Measurements from ENCODE around the gene PITHD1. TPM values are rescaled to one million over a fixed set of nuclear protein-coding genes. Genes with fewer than 3 reads are reported as not detected.

The PITHD1 gene
- total and polyA plus RNA-seq, 2 experiments from 2014 or later = 48.1 to 99.6 TPM

GRCh38 chr1:23807453-23807852, 29.2 kb downstream of the PITHD1 start:
- no peak for TF ChIP-seq CTCF (IDR thresholded peaks at IDR 0.05; ENCODE audit: low read depth, low read length)
- peaks cover 3% of the 10 kb centered on the region for H3K36me3 ChIP-seq
- H3K4me1 ChIP-seq (ENCODE audit: low read depth) = no peaks in the 10 kb centered on the region
- no peak for DNase-seq (ENCODE audit: low read depth in 1 of 2, low spot score in 1 of 2)
- H3K9me3 ChIP-seq (ENCODE audit: low read depth) = no peaks in the 10 kb centered on the region
- H3K27ac ChIP-seq = no peak overlapping the region
- no peak overlapping the region for H3K4me3 ChIP-seq
- no peaks in the 10 kb centered on the region for H3K27me3 ChIP-seq

GRCh38 chr1:23809751-23810171, 31.5 kb downstream of the PITHD1 start:
- peak; percentile 82 for TF ChIP-seq CTCF (IDR thresholded peaks at IDR 0.05; ENCODE audit: low read depth, low read length)
- peaks cover 14% of the 10 kb centered on the region for H3K36me3 ChIP-seq
- peak; percentile 74 to 76 for DNase-seq (ENCODE audit: low read depth in 1 of 2, low spot score in 1 of 2)

GRCh38 chr1:23810818-23811540, 32.8 kb downstream of the PITHD1 start:
- peaks cover 17% of the 10 kb centered on the region for H3K36me3 ChIP-seq
- no peaks in the 10 kb centered on the region for H3K27me3 ChIP-seq
- no peak overlapping the region for H3K4me3 ChIP-seq
- H3K4me1 ChIP-seq (ENCODE audit: low read depth) = no peaks in the 10 kb centered on the region
- no peak overlapping the region for H3K27ac ChIP-seq
- peak; percentile 41 for DNase-seq (ENCODE audit: low read depth in 1 of 2, low spot score in 1 of 2)
- no peaks in the 10 kb centered on the region for H3K9me3 ChIP-seq (ENCODE audit: low read depth)
- peak; percentile 54 for TF ChIP-seq CTCF (IDR thresholded peaks at IDR 0.05; ENCODE audit: low read depth, low read length)

More at GRCh38 chr1:23809751-23810171, 31.5 kb downstream of the PITHD1 start:
- Histone ChIP-seq H3K4me1 (ENCODE audit: low read depth) (no peaks in the 10 kb centered on the region), H3K4me3 (no peak overlapping the region), H3K27me3 (no peaks in the 10 kb centered on the region), H3K9me3 (ENCODE audit: low read depth) (no peaks in the 10 kb centered on the region), H3K27ac (no peak overlapping the region)

- Histone ChIP-seq H3K27me3 (no peaks in the 10 kb centered on the region), H3K4me1 (ENCODE audit: low read depth) (no peaks in the 10 kb centered on the region), H3K27ac (no peak overlapping the region), H3K4me3 (no peak overlapping the region), H3K9me3 (ENCODE audit: low read depth) (no peaks in the 10 kb centered on the region), H3K36me3 (peaks cover 32% of the 10 kb centered on the region)
- no peak for TF ChIP-seq CTCF (IDR thresholded peaks at IDR 0.05; ENCODE audit: low read depth, low read length)
- no peak for DNase-seq (ENCODE audit: low read depth in 1 of 2, low spot score in 1 of 2)
Measured at GRCh38 chr1:23814016-23814415, 35.8 kb downstream of the PITHD1 start.

- Histone ChIP-seq H3K9me3 (ENCODE audit: low read depth) (no peaks in the 10 kb centered on the region), H3K4me3 (no peak overlapping the region), H3K27me3 (no peaks in the 10 kb centered on the region), H3K4me1 (ENCODE audit: low read depth) (no peaks in the 10 kb centered on the region), H3K27ac (no peak overlapping the region), H3K36me3 (peaks cover 35% of the 10 kb centered on the region)
- DNase-seq (ENCODE audit: low read depth in 1 of 2, low spot score in 1 of 2) = no peak
- no peak for TF ChIP-seq CTCF (IDR thresholded peaks at IDR 0.05; ENCODE audit: low read depth, low read length)
Measured at GRCh38 chr1:23816361-23816760, 38.1 kb downstream of the PITHD1 start.

All from cardiac muscle cell (in vitro differentiated cells and primary cell).